GM18499 (cell line): ENCODE results near the gene MYO1E.

ENCODE experiments used
- ATAC-seq: cut with Tn5 transposase; IDR thresholded peaks from one replicate; pipeline ENCODE4 v1.9.1; 2021; ENCODE audit warnings: moderate number of reproducible peaks; ENCODE audit not compliant: insufficient read depth, unreplicated experiment

Gene MYO1E

DNA sequence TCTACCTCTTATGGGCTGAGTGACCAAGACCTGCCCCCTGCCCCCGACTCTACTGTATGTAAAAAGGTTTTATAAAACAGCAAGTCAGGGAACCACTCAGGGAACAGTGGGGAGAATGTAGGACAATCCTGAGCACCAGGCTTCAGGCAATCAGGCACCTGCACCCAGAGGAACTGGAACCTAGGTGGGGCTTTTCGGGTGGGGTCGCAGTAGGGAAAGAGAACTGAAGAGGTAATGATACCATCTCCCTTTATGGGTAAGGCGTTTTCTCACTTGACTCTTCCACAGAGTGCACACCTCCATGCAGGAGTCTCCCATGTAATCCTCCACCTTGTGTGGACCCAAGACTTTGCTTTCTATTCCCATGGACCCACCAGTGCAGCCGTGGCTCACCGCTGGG lies 45.8 kb downstream of the MYO1E start:
- ATAC-seq = no peak

DNA sequence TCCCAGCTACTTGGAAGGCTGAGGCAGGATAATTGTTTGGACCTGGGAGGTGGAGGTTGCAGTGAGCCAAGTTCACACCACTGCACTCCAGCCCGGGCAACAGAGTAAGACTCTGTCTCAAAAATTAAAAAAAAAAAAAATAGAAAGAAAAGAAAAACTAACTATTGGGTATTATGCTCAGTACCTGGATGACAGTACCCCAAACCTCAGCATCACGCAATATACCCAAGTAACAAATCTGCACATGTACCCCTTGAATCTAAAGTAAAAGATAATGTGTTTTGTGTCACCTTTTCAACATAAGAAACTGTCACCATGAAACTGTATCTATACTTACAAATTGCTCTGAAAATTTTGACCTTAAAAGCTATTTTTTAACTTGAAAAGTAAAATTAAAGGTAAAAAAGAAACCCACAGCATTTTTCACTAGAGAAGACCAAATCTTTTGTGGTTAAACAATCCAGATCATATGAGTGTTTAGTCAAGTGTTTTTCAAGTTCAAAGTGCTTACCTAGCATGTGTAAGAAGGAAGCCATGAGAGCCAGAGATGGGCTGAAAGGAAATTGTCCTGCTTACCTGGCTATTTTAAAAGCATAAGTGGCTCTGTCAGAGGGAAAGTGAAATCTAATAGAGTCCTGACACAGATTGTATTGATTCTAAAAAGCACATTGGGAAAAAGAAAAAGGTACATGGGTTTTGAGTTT lies 50.5 kb downstream of the MYO1E start:
- ATAC-seq = no peak

DNA sequence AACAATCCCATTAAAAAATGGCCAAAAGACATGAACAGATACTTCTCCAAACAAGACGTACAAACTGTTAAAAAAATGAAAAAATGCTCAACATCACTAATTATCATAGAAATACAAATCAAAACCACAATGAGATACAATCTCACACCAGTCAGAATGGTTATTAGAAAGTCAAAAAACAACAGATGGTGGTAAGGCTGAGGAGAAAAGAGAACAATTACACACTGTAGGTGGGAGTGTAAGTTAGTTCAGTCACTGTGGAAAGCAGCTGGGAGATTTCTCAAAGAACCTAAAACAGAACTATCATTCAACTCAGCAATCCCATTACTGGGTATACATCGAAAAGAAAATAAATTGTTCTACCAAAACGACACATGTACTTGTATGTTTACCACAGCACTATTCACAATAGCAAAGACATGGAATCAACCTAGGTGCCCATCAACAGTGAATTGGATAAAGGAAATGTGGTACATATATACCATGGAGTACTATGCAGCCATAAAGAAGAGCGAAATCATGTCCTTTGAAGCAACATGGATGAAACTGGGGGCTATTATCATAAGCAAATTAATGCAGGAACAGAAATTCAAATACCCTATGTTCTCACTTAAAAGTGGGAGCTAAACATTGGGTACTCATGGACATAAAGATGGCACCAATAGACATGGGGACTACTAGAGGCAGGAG lies 51.5 kb downstream of the MYO1E start:
- ATAC-seq = no peak

- no peak for ATAC-seq
Measured at GRCh38 chr15:59317211-59317610, 55.5 kb downstream of the MYO1E start.

GRCh38 chr15:59315914-59316451 lies 56.7 kb downstream of the MYO1E start:
- no peak for ATAC-seq

DNA sequence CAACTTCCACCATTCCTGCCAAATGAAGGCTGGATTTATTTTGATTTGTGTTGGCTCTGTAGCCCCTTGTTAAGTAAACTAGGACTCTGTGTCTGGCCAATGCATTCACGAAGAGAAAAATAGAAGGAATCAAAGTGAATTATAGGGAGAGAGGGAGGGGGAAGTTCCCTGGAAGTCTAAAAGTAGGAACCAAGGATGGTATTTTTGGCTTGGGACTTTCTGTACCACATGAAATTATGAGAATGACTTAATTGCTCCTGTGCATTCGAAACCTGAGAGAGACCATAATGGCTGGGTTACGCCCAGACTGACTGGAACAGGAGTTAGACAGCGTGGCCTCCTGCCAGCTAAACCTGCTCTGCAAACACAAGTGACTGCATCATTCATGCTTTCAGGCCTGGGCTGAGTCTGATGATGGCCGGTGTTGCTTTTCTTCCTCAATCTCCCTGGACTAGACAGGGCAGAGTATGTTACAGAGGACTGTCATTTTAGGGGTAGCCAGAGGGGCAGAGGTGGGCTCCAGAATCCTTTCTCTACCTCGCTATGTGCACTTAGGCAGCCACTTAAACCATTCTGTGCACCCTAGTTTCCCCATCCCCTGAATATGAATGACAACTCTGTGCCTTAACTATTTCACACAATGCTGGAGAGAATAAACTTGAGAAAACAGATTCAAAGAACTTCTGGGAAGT lies 58.9 kb downstream of the MYO1E start:
- peak; percentile 49 for ATAC-seq

- ATAC-seq = no peak
Measured at GRCh38 chr15:59312205-59312604, 60.5 kb downstream of the MYO1E start.

GRCh38 chr15:59311195-59311594 lies 61.5 kb downstream of the MYO1E start:
- ATAC-seq = no peak

GRCh38 chr15:59309405-59309804 lies 63.3 kb downstream of the MYO1E start:
- ATAC-seq = no peak

- ATAC-seq = no peak
Measured at GRCh38 chr15:59307165-59307537, 65.5 kb downstream of the MYO1E start.

GRCh38 chr15:59306520-59307164 lies 66.0 kb downstream of the MYO1E start:
- no peak for ATAC-seq

DNA sequence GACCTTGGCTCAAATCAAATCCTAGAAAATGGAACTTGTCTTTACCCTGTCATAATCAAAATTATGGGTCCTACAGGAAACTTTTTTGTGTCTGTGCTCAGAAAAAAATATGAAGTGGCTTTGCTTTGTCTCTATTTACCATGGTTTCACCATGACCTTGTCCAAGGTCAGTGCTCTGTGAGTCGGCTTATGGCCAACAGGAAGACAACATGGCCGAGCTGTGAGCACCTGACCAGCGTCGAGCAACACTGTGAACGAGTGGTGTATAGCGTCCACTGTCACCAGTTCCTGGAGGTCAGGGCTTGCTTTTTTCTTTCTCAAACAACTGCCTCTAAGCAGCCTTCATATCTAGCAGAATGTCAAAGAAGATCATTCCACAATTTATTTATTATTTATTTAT lies 67.9 kb downstream of the MYO1E start:
- no peak for ATAC-seq

DNA sequence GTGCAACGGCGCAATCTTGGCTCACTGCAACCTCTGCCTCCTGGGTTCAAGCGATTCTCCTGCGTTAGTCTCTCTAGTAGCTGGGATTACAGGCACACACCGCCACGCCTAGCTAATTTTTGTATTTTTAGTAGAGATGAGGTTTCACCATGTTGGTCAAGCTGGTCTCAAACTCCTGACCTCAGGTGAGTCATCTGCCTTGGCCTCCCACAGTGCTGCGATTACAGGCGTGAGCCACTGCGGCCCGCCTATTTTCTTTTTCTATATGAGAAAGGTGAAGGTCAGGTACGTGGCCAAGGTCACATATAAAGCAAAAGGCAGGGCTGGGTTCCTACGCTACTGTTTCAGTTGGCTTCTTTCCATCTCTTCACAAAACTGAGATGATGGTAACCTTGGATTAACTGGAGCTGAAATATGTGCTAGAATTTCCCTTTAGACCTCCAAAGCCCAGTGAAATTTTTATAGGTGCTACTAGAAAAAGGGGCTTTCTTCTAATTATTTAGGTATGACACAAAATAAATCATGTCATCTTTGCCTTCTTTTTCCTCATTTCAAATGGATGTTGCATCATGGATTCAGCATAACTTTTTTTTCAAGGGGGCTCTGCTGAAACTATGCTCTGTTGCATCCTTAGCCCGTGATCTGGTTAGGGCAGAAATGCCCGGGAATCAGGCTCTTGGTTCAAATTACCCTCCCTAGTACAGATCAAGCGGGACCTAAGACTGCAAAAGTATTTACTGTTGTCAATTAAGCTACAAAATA lies 68.5 kb downstream of the MYO1E start:
- no peak for ATAC-seq

DNA sequence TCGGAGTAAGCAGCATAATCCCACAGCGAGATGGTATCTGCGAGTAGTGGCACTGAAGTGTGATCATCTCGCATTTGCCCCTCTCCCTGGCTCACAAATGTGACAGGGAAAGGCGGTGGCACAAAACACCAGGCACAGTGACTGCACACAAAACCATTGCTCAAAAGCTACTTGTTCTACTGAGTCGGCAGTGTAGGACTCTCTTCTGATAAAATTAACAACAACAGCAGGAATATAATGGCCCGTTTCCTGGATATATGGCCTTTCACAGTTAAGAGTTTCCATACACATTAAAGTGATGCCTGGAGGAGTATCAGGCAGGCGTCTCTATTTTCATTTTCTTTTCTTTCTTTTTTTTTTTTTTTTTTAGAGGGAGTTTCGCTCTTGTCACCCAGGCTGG lies 69.0 kb downstream of the MYO1E start:
- ATAC-seq = no peak

DNA sequence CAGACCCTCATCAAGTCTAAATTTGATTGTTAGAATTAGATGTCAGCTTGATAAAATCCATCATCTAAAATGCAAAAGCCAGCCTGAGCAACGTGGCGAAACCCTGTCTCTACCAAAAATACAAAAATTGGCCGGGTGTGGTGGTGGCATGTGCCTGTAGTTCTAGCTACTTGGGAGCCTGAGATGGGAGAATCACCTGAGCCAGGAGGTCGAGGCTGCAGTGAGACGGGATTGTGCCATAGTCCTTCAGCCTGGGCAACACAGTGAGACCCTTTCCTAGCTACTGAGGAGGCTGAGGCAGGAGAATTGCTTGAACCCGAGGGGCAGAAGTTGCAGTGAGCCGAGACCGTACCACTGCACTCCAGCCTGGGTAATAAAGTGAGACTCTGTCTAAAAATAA lies 69.5 kb downstream of the MYO1E start:
- ATAC-seq = no peak

- no peak for ATAC-seq
Measured at GRCh38 chr15:59301527-59301926, 71.1 kb downstream of the MYO1E start.

DNA sequence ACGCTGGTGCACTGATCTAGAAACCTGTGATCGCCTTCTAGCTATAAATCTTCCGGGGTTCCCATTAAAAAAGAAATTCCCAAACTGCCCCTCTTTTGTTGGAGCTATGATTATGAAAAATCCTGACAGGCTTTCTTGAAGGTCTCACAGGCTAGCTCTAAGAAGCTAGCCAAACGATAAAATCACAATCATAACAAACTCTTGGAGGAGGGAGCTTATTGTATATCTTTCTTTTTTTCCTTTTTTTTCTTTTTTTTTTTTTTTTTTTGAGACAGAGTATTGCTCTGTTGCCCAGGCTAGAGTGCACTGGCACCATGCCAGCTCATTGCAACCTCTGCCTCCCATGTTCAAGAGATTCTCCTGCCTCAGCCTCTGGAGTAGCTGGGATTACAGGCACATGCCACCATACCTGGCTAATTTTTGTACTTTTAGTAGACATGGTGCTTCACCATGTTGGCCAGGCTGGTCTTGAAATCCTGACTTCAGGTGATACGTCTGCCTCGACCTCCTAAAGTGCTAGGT lies 72.0 kb downstream of the MYO1E start:
- ATAC-seq = no peak

GRCh38 chr15:59299929-59300617 lies 72.6 kb downstream of the MYO1E start:
- ATAC-seq = peak; percentile 29

DNA sequence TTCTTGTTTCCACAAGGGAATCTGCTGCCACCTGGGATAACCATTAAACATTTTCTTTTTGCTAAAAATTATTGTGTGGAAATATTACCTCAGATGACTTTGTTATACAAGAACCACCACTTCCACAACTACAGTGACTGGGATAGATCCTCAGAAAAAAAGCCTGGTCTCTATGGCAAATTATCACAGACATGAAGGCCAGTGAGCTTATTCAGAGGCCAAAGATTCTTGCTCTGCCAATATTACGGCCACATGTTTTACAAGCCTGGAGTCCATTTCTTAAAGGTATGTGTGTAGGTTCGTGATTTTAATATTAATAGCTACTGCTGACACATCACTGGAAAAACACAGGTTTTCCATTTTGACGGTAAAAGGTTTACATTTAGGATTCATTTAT lies 73.8 kb downstream of the MYO1E start:
- no peak for ATAC-seq
